NCI-H2227 (cell line): Measurements from ENCODE around the gene HJV.
A peak's percentile ranks its signal among the peaks of the same experiment; 100 is the strongest.
"Not testable (repeated sequence)": the region's sequence is repeated elsewhere in the genome, so short reads cannot be mapped to it uniquely, and the experiment has no call there.

Experiments used
- DNase-seq: peaks from one replicate; lab custom pipeline; 2025; ENCODE audit not compliant: unreplicated experiment; lab: John Stamatoyannopoulos, UW

Gene HJV, protein sequence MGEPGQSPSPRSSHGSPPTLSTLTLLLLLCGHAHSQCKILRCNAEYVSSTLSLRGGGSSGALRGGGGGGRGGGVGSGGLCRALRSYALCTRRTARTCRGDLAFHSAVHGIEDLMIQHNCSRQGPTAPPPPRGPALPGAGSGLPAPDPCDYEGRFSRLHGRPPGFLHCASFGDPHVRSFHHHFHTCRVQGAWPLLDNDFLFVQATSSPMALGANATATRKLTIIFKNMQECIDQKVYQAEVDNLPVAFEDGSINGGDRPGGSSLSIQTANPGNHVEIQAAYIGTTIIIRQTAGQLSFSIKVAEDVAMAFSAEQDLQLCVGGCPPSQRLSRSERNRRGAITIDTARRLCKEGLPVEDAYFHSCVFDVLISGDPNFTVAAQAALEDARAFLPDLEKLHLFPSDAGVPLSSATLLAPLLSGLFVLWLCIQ

GRCh38 chr1:146021622-146022402 lies at the start of gene HJV:
TSS of gene HJV (minus strand) at chr1:146021735. CDS start at chr1:146020231, 1,504 bp downstream.
- DNase-seq, result no peak

- DNase-seq, result not testable (repeated sequence)
These were observed 37.6 kb upstream of the HJV start for GRCh38 chr1:146059148-146059547.

- peak; percentile 93 for DNase-seq
These were observed 30.5 kb upstream of the HJV start for GRCh38 chr1:146051852-146052676.

DNA sequence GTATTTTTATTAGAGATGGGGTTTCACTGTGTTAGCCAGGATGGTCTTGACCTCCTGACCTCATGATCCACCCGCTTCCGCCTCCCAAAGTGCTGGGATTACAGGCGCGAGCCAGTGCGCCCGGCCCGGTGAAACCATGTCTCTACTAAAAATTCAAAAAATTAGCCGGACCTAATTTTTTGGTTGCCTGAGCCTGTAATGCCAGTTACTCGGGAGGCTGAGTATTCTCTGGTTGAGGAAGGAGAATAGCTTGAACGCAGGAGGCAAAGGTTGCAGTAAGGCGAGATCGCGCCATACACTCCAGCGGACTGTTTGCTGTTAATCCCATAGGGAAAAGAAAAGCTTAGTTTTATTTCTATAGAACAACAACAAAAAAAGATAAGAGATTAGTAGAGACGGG lies 29.9 kb upstream of the HJV start:
- DNase-seq, result peak; percentile 54

DNA sequence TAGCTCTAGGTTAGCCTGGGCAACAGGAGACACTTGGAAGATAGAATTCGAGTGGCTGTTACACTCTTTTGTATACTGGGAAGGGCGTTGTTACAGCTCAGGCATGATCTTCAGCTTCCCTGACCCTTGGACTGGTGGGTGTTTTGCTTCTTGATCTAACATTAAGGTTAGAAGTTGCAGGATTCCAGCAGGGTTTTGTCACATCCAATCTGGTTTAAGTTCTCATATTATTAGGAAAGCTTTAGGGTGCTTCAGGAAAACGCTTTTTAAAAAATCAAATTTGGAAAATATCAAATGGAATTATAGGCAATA lies 29.1 kb upstream of the HJV start:
- not testable (repeated sequence) for DNase-seq

DNA sequence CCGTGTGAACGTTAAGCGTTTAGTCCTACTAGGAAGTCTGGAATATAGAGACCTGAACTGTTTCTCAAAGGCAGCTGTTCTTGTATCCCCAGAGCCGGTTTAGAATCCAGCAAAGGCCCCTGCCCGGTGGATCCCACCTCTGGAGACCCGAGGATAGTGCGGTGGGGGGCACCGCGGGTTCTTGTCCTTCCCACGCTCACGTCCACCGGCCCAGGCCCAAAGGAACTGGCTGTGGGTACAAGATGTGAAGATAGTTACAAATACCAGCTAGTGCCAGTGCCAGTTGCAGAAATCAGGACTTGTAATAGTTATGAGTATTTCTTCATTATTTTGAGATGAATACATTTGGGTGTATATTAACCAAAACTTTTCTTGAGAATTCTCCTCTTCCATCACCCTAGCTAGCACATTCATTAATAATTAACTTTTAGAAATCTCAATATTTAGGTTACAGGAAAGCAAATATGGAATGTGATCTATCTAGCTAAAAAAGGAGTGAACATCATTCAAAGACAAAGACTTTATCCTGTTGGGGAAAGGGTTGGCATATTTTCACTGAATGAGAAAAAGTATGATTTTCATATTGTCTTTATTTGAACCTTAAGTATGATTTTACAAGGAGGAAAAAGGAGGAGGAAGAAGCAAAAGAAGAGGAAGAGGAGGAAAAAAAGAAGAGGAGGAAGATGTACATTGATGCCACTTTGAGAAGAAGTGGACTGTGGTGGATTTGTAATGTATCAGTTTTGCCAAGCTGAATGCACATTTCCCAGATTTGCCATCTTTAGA lies 28.5 kb upstream of the HJV start:
- DNase-seq, result not testable (repeated sequence)

GRCh38 chr1:146049436-146049835 lies 27.9 kb upstream of the HJV start:
- DNase-seq, result no peak

DNA sequence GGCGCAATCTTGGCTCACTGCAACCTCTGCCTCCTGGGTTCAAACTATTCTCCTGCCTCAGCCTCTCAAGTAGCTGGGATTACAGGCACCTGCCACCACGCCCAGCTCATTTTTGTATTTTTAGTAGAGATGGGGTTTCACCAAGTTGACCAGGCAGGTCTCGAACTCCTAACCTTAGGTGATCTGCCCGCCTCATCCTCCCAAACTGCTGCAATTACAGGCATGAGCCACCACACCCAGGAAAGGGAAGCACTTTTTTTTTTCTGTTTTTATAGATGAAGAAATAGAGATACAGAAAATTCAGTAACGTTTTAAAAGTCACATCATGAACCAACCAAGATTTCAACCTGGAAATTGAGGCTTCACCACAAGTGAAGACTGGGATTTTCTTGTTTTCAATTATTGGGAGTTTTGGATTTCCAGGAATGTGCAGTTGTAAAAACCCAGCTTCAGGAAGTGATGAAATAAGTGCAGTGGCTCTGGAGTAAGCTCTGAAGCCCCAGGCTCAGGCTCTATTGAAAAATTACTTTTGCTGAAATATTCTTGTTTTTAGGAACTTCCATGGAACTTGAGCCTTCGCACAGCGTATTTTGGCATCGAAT lies 27.1 kb upstream of the HJV start:
- DNase-seq, result not testable (repeated sequence)

- no peak for DNase-seq
These were observed 25.1 kb upstream of the HJV start for GRCh38 chr1:146046664-146047063.

DNA sequence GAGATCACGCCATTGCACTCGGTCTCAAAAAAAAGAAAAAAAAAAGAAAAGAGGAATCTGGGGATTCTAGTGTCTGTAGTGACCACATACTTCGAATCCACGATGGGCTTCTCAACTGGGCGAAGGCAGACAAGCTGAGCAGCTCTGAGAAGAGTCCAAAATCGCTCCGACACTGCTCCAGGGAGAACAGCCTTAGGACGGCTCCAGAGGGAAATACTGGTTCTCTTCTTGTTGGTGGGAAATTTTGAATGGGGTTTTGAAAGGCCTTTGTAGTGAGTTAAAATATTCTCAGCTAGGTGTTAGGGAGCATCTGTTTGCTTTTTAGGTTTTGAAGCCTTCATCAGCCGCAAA lies 18.3 kb upstream of the HJV start:
- DNase-seq, result peak; percentile 46

DNA sequence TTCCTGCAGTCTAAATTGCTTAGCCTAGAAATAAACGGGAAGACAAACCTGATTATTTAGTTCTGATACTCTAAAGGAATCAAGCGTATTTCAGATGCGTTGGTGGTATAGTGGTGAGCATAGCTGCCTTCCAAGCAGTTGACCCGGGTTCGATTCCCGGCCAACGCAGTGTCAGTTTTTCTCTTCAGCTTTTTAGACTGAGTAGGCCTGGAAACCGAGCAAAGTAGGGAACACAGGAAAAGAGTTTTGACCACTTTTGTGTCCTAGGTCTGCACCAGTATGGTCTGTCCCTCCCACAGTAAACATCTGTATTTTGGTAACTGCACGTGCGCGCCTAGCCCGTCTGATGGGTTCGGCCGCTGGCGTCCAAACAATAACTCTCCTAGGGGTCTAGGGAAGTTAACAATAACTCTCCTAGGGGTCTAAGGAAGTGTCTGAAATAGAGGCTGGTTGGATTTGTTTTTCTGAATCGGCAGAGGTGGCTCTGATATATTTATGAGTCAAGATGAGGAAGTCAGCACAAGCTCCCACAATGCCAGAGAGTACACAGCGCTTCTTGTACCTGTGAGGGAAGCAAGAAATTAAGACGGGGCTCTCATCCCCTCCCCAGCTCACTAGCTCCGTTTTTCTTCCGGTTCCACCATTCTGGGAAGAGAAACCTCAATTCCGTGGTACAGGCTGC lies 15.6 kb upstream of the HJV start:
- peak; percentile 92 for DNase-seq

GRCh38 chr1:146036241-146036964 lies 14.9 kb upstream of the HJV start:
- no peak for DNase-seq

DNA sequence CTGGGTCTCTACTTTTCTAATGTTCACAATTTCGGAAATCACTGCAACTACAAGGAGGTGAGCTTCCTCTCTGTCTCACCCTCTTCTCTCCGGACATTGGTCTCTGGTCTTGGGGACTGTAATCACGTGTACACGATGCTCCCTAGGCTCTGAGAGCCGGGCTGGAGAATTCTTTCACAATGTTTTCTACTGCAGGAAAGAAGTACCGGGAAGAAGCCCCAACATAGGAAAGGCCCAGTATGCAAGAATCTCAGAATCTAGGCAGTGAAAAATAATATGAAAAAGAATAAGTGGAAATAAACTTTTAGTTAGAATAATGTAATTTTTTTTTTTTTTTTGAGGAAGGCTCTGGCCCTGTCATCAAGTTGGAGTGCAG lies 13.5 kb upstream of the HJV start:
- DNase-seq, result peak; percentile 56

GRCh38 chr1:146032631-146033219 lies 11.2 kb upstream of the HJV start:
- peak; percentile 69 for DNase-seq

- DNase-seq, result no peak
These were observed 9.9 kb upstream of the HJV start for GRCh38 chr1:146031476-146031875.

DNA sequence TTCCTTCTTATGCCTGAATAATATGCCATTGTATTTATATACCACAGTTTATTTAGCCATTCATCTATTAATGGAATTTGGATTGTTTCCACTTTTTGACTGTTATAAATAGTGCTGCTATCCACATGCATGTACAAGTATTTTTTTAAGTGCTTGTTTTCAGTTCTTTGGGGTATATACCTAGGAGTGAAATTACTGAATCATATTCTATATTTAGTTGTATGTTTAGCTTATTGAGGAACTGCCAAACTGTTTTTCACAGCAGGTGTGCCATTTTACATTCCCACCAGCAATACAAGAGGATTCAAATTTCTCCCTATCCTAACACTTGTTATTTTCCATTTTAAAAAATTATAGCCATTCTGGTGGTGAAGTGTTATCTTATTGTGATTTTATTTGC lies 7.6 kb upstream of the HJV start:
- no peak for DNase-seq

DNA sequence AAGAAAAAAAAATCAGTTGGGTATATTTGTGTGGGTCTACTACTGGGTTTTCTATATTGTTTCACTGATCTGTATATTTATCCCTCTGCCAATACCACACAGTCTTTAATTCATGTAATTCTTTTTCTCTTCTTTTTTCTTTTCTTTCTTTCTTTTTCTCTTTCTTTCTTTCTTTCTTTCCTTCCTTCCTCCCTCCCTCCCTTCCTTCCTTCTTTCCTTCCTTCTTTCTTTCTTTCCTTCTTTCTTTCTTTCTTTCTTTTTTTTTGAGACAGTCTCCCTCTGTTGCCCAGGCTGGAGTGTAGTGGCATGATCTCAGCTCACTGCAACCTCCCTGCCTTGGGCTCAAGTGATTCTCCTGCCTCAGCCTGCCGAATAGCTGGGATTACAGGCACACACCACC lies 5.1 kb upstream of the HJV start:
- DNase-seq, result not testable (repeated sequence)

- not testable (repeated sequence) for DNase-seq
These were observed 4.4 kb upstream of the HJV start for GRCh38 chr1:146025787-146026495.
